Fibroblast of lung (primary cell): ENCODE measurements around the gene SLC18A3.

ENCODE experiments used
- EZH2 ChIP-seq: IDR thresholded peaks from 2 replicates; pipeline ENCODE4 v1.5.1; 2012; ENCODE audit warnings: low read length, control low read depth, mild to moderate bottlenecking; ENCODE audit errors: missing control alignments
- TF ChIP-seq, protein P1 (sequence below), 2 donors: IDR thresholded peaks in 1 of 2; conservative IDR thresholded peaks in 1 of 2; 1 replicate in 1 of 2; 2 replicates in 1 of 2; pipeline ENCODE4 v1.5.1; 2011 to 2012; ENCODE audit warnings: low read length in 2 of 2, control low read depth in 1 of 2, inconsistent platforms in 1 of 2, low read depth in 1 of 2, mild to moderate bottlenecking in 1 of 2

GRCh38 chr10:49611816-49612512, 1.9 kb downstream of the SLC18A3 start:
- TF ChIP-seq, protein P1, sequence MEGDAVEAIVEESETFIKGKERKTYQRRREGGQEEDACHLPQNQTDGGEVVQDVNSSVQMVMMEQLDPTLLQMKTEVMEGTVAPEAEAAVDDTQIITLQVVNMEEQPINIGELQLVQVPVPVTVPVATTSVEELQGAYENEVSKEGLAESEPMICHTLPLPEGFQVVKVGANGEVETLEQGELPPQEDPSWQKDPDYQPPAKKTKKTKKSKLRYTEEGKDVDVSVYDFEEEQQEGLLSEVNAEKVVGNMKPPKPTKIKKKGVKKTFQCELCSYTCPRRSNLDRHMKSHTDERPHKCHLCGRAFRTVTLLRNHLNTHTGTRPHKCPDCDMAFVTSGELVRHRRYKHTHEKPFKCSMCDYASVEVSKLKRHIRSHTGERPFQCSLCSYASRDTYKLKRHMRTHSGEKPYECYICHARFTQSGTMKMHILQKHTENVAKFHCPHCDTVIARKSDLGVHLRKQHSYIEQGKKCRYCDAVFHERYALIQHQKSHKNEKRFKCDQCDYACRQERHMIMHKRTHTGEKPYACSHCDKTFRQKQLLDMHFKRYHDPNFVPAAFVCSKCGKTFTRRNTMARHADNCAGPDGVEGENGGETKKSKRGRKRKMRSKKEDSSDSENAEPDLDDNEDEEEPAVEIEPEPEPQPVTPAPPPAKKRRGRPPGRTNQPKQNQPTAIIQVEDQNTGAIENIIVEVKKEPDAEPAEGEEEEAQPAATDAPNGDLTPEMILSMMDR (conservative IDR thresholded peaks at IDR 0.05 in 1 of 2, IDR thresholded peaks at IDR 0.05 in 1 of 2; ENCODE audit: low read depth in 1 of 2, low read length in 2 of 2): no peak
- TF ChIP-seq EZH2: peak; percentile 54
